ENCODE data around the gene SLC6A17. TPM values are rescaled to one million over a fixed set of nuclear protein-coding genes. Genes with fewer than 3 reads are reported as not detected.

Gene SLC6A17
- total and polyA plus RNA-seq, 2 donors (not counting 3 experiments of a cell fraction or from before 2014, with no cell fraction given) = 0.03 TPM; not detected in 1

- H3K9ac ChIP-seq (replicated peaks; ENCODE audit: extremely low read depth, insufficient read depth, low read length) = no peak overlapping the region
- dilution Hi-C loops (cut with MboI; ENCODE audit: extremely low pct_ligation_motif_present, low sequenced_read_pairs) (no loop called here), intact Hi-C loops (cut with micrococcal nuclease) (no loop called here)
- CTCF ChIA-PET = interaction anchor here (1.2 to 2.3 kb wide), 3 partner anchors 10 to 266 kb away, joined by 3 to 9 read pairs (median 4); no protein-coding TSS in a partner anchor
- POLR2A ChIA-PET = no interaction called here
- no peaks in the 10 kb centered on the region for H3K79me2 ChIP-seq (ENCODE audit: control insufficient read depth, insufficient read depth, low read length)
- H3K9me3 ChIP-seq (replicated peaks; ENCODE audit: control insufficient read depth, insufficient read depth, low read length) = no peaks in the 10 kb centered on the region
- DNase-seq (ENCODE audit: low read depth, low spot score) = no peak
- H4K20me1 ChIP-seq (replicated peaks; ENCODE audit: control insufficient read depth, extremely low read depth, insufficient read depth, low read length) = no peaks in the 10 kb centered on the region
- no peak overlapping the region for H2AFZ ChIP-seq (ENCODE audit: low read depth, low read length)
- no peak overlapping the region for H3K4me2 ChIP-seq (ENCODE audit: insufficient read depth, low read length)
- H3K4me1 ChIP-seq (ENCODE audit: control insufficient read depth, extremely low read depth, insufficient read depth, low read length) = peaks cover under 1% of the 10 kb centered on the region
- BruUV-seq (replicated peaks) = no TSS peak
- H3K9me1 ChIP-seq (replicated peaks; ENCODE audit: control insufficient read depth, extremely low read depth, insufficient read depth, low read length) = no peaks in the 10 kb centered on the region
- FAIRE-seq = no peak
- H3K36me3 ChIP-seq (ENCODE audit: control insufficient read depth in 2 of 2, extremely low read depth in 1 of 2, insufficient read depth in 2 of 2, low read length in 2 of 2) = peaks cover 0 to 15% of the 10 kb centered on the region in 2 experiments
- H3K4me3 ChIP-seq (replicated peaks in 1 of 3; ENCODE audit: insufficient read depth in 1 of 3, low read depth in 1 of 3, low read length in 3 of 3) = no peak overlapping the region
- TF ChIP-seq POLR2A (IDR thresholded peaks at IDR 0.05; ENCODE audit: low read depth, low read length) (no peak), MYC (IDR thresholded peaks at IDR 0.05; ENCODE audit: low read depth, low read length) (no peak), MAX (IDR thresholded peaks at IDR 0.05; ENCODE audit: insufficient read depth, insufficient read length) (no peak), POLR2AphosphoS5 (IDR thresholded peaks at IDR 0.05; ENCODE audit: insufficient read depth, low read depth, low read length) (no peak), JUN (IDR thresholded peaks at IDR 0.05; ENCODE audit: borderline replicate concordance, insufficient read depth, insufficient read length, low read depth) (no peak)
- H3K27me3 ChIP-seq (ENCODE audit: control insufficient read depth in 2 of 2, insufficient read depth in 2 of 2, low read length in 2 of 2) = no peaks in the 10 kb centered on the region
- no peak overlapping the region for H3K27ac ChIP-seq (ENCODE audit: insufficient read depth, low read depth, low read length)
Measured at GRCh38 chr1:110229348-110230001, 79.2 kb downstream of the SLC6A17 start.

- Histone ChIP-seq H3K4me2 (ENCODE audit: insufficient read depth, low read length) (no peak overlapping the region), H3K9ac (replicated peaks; ENCODE audit: extremely low read depth, insufficient read depth, low read length) (no peak overlapping the region), H3K27ac (ENCODE audit: insufficient read depth, low read depth, low read length) (no peak overlapping the region), H3K9me3 (replicated peaks; ENCODE audit: control insufficient read depth, insufficient read depth, low read length) (no peaks in the 10 kb centered on the region), H3K36me3 (ENCODE audit: control insufficient read depth in 2 of 2, extremely low read depth in 1 of 2, insufficient read depth in 2 of 2, low read length in 2 of 2) (peaks cover 0 to 15% of the 10 kb centered on the region in 2 experiments), H3K79me2 (ENCODE audit: control insufficient read depth, insufficient read depth, low read length) (no peaks in the 10 kb centered on the region), H3K4me3 (replicated peaks in 1 of 3; ENCODE audit: insufficient read depth in 1 of 3, low read depth in 1 of 3, low read length in 3 of 3) (no peak overlapping the region), H4K20me1 (replicated peaks; ENCODE audit: control insufficient read depth, extremely low read depth, insufficient read depth, low read length) (no peaks in the 10 kb centered on the region), H3K27me3 (ENCODE audit: control insufficient read depth in 2 of 2, insufficient read depth in 2 of 2, low read length in 2 of 2) (no peaks in the 10 kb centered on the region), H2AFZ (ENCODE audit: low read depth, low read length) (no peak overlapping the region), H3K9me1 (replicated peaks; ENCODE audit: control insufficient read depth, extremely low read depth, insufficient read depth, low read length) (no peaks in the 10 kb centered on the region), H3K4me1 (ENCODE audit: control insufficient read depth, extremely low read depth, insufficient read depth, low read length) (peaks cover 12% of the 10 kb centered on the region)
- dilution Hi-C loops (cut with MboI; ENCODE audit: extremely low pct_ligation_motif_present, low sequenced_read_pairs) (no loop called here), intact Hi-C loops (cut with micrococcal nuclease) (no loop called here)
- FAIRE-seq = no peak
- DNase-seq (ENCODE audit: low read depth, low spot score) = no peak
- BruUV-seq (replicated peaks) = no TSS peak
- ChIA-PET POLR2A (no interaction called here), CTCF (interaction anchor here (1.9 kb wide), 1 partner anchor 82 kb away, joined by 9 read pairs; no protein-coding TSS in a partner anchor)
- TF ChIP-seq MYC (IDR thresholded peaks at IDR 0.05; ENCODE audit: low read depth, low read length) = no peak
- no peak for TF ChIP-seq MAX (IDR thresholded peaks at IDR 0.05; ENCODE audit: insufficient read depth, insufficient read length)
- no peak for TF ChIP-seq JUN (IDR thresholded peaks at IDR 0.05; ENCODE audit: borderline replicate concordance, insufficient read depth, insufficient read length, low read depth)
- TF ChIP-seq GATA2 (IDR thresholded peaks at IDR 0.05; ENCODE audit: insufficient read depth, insufficient read length, low read depth, low read length) = no peak
- TF ChIP-seq EZH2 (IDR thresholded peaks at IDR 0.05; ENCODE audit: borderline replicate concordance, low read depth, low read length, severe bottlenecking) = no peak
Measured at GRCh38 chr1:110230381-110231199, 80.3 kb downstream of the SLC6A17 start.
